Muscle of back (tissue), 13 donors: ENCODE results near the gene C6orf15. TPM values are rescaled to one million over a fixed set of nuclear protein-coding genes. Genes with fewer than 3 reads are reported as not detected.

Source experiments
- DNase-seq, 3 donors: peaks; one replicate each; pipeline versions ENCODE4 v3.0.0 to v3.0.0-alpha.2; 2013
- long read RNA-seq, 9 donors: transcript quantifications; one replicate each; lab custom pipeline, GENCODE V29; 2026
- polyA plus RNA-seq, 10 donors: library from polyadenylated mRNA; unstranded; fragments of 120-200 nt; gene quantifications; one replicate each; pipeline ENCODE4 v1.2.1, GENCODE V29; 2013; ENCODE audit not compliant: insufficient read length in 10 of 10

C6orf15 gene
- polyA plus RNA-seq = not detected
- long read RNA-seq, donor 1 = 0 reads
- long read RNA-seq, donor 2 = 0 reads
- long read RNA-seq, donor 3 = 0 reads
- long read RNA-seq, donor 4 = 0 reads
- long read RNA-seq, donor 5 = 0 reads
- long read RNA-seq, donor 6 = 0 reads
- long read RNA-seq, donor 7 = 0 reads
- long read RNA-seq, donor 8 = 0 reads
- long read RNA-seq, donor 9 = 0 reads

GRCh38 chr6:31112478-31112877 is at the start of gene C6orf15:
TSS of gene C6orf15 (minus strand) at chr6:31112575. CDS start at chr6:31112555, 20 bp downstream.
- no peak for DNase-seq

GRCh38 chr6:31161216-31162126 is 49.1 kb upstream of the C6orf15 start:
- DNase-seq = no peak

- peak in 1 of 3 donors; percentile 21 for DNase-seq
Observed at GRCh38 chr6:31158863-31159855, 46.8 kb upstream of the C6orf15 start.

- peak; percentile 99 to 100 (median 100) for DNase-seq
Observed at GRCh38 chr6:31158140-31158862, 45.9 kb upstream of the C6orf15 start, which contains the start of gene TCF19. TSS of gene TCF19 (plus strand) at chr6:31158589. CDS start at chr6:31159470, 881 bp downstream.

- peak in 1 of 3 donors; percentile 16 for DNase-seq
Observed at GRCh38 chr6:31157513-31158139, 45.3 kb upstream of the C6orf15 start, which contains the start of gene CCHCR1. TSS of gene CCHCR1 (minus strand) at chr6:31157802. CDS start at chr6:31157600, 202 bp downstream.

GRCh38 chr6:31156641-31157040 is 44.3 kb upstream of the C6orf15 start:
- no peak for DNase-seq

GRCh38 chr6:31154436-31154835 is 42.1 kb upstream of the C6orf15 start:
- DNase-seq = no peak

- DNase-seq = no peak
Observed at GRCh38 chr6:31152781-31153180, 40.4 kb upstream of the C6orf15 start.

- DNase-seq = no peak
Observed at GRCh38 chr6:31149827-31150447, 37.6 kb upstream of the C6orf15 start.

GRCh38 chr6:31145386-31145785 is 33.0 kb upstream of the C6orf15 start:
- no peak for DNase-seq

- no peak for DNase-seq
Observed at GRCh38 chr6:31144970-31145340, 32.6 kb upstream of the C6orf15 start.

- no peak for DNase-seq
Observed at GRCh38 chr6:31144296-31144969, 32.1 kb upstream of the C6orf15 start.

- peak; percentile 43 to 86 (median 66) for DNase-seq
Observed at GRCh38 chr6:31143148-31143547, 30.8 kb upstream of the C6orf15 start.

GRCh38 chr6:31142361-31142761 is 30.0 kb upstream of the C6orf15 start:
- DNase-seq = peak in 1 of 3 donors; percentile 75

- no peak for DNase-seq
Observed at GRCh38 chr6:31140643-31141042, 28.3 kb upstream of the C6orf15 start.

GRCh38 chr6:31139599-31139998 is 27.2 kb upstream of the C6orf15 start:
- peak in 1 of 3 donors; percentile 73 for DNase-seq

GRCh38 chr6:31138982-31139381 is 26.6 kb upstream of the C6orf15 start, which contains the start of gene PSORS1C2:
TSS of gene PSORS1C2 (minus strand) at chr6:31139066. CDS start at chr6:31139026, 40 bp downstream.
- DNase-seq = no peak

- no peak for DNase-seq
Observed at GRCh38 chr6:31135710-31136109, 23.3 kb upstream of the C6orf15 start.

- no peak for DNase-seq
Observed at GRCh38 chr6:31132806-31133205, 20.4 kb upstream of the C6orf15 start.
